GM04504 (cell line): ENCODE data around the gene PLA2G15.

Experiments
- DNase-seq: peaks from one replicate; pipeline ENCODE4 v3.0.0-alpha.2; 2012; ENCODE audit warnings: low read depth

Gene PLA2G15

GRCh38 chr16:68298907-68299561, 53.9 kb downstream of the PLA2G15 start:
- peak; percentile 74 for DNase-seq

GRCh38 chr16:68299571-68300453, 54.6 kb downstream of the PLA2G15 start:
- DNase-seq, result no peak

- no peak for DNase-seq
These were observed 55.7 kb downstream of the PLA2G15 start for GRCh38 chr16:68300734-68301459.

GRCh38 chr16:68306633-68307032, 61.5 kb downstream of the PLA2G15 start:
- DNase-seq, result no peak

GRCh38 chr16:68309799-68310198, 64.6 kb downstream of the PLA2G15 start:
- no peak for DNase-seq

- DNase-seq, result no peak
These were observed 65.2 kb downstream of the PLA2G15 start for GRCh38 chr16:68310437-68310773.
